ENCODE data around the gene TMOD3.

Gene TMOD3

DNA sequence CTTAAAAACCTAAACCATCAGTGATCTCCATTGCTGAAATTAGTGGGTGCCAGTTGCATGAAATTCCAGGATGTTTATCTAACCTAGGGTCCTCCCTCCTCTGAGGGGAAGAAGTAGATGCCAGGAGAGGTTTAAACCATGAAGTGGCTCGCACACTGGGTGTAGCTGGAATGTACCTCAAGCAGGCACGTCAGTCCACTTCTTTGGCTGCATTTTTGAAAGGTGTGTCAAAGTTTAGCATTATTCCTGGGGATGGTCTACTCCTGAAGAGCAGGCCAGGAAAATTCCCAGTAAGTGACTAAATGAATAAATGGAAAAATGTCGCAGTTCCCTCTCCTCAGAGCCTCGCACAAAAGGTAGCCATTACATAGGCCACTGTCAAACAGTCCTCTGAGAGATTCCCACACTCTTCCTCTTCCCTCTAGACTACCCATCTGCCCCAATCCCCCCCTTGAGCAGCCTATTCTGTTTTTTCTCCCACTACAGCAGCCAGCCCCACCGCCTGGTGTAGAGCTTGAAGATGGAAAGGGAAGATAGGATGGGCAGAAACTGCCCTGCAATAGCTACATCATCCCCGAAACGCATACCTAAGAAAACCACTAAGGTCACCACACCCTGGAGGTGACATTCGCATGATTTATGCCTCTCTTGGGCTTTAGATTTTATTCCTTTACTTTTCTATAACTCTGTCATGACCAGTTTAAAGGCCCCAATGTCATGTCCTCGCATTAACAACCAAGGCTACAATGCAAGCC lies 655 bp upstream of the TMOD3 start:
- DNase-seq (ENCODE audit: low read depth): no peak

DNA sequence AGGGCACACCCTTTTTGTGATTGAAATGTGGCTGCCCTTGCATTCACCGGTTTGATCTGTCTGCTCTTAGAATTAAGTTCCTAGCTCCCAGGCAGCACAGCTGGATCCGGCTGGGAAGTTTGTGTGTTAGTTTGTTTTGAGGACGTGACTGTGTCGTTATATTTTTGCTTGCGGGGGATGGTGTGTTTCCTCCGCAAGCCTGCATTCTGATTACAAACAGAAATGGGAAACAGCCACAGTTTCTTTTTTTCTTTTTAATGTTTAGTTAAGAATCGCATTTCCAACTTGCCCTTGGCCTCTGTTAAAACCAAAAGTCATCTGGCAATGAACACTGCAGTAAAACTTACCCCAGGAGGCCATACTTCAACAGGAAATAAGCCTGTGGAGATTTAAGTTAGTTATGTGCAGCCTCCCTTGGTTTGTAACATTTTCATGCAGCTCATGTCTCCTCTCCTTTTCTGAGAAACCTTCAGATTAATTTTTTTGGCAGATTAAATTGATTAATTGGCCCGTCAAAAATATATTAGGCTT lies 888 bp downstream of the TMOD3 start:
- no peak for DNase-seq (ENCODE audit: low read depth)

DNA sequence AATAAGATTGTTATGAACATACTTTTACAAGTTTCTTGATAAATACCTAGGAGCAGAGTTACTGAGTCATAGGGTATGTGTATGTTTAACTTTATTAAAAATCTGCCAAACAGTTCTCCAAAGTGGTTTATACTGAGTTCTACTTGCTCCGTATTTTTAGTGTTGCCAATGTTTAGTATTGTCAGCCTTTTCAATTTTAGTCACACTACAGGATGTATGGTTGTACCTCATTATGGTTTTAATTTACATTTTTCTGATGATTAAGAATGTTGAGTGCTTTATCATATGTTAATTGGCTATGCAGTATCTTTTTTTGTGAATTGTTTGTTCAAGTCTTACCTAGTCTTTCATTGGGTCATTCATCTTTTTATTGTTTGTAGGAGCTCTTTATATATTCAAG lies 4.3 kb downstream of the TMOD3 start:
- no peak for DNase-seq (ENCODE audit: low read depth)

DNA sequence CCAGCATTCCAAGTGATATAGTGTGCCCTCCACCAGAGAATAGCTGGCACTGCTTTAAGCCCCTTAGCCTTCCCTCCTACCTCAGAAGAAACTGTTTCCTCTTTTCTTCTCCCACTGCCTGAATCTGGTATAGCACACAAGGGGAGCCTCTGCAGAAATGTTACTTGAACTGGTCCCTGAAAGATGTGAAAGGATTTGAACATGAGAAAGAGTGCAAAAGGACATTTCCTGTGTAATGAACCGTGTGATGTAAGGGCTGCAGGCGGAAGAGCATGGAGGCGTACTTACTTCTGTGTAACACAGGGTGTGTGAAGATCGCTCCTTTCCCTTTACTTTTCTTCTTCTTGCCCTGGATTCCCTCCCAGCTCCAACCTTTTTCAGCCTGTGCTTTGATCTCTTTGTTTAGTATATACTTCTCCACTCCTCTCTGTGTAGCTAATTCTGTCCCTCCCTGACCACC lies 8.4 kb downstream of the TMOD3 start:
- no peak for DNase-seq (ENCODE audit: low read depth)

DNA sequence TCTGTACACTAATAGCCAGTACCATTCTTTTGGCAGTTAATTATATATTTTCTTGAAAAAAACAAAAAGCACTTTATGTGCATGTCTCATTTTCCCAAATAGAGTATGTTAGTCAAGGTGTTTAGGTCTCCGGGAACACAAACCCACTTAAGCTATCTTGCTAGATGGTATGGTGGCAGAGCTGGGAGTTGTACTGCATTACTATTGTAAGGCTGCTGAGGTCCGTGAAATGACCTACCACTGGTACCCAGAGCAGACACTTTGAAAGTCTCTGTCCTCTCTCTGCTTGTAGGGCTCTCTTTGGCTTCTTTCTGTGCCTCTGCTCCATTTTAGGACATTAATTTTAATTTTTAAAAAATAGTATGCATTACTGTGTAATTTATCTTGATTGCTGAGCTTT lies 8.8 kb downstream of the TMOD3 start:
- no peak for DNase-seq (ENCODE audit: low read depth)

DNA sequence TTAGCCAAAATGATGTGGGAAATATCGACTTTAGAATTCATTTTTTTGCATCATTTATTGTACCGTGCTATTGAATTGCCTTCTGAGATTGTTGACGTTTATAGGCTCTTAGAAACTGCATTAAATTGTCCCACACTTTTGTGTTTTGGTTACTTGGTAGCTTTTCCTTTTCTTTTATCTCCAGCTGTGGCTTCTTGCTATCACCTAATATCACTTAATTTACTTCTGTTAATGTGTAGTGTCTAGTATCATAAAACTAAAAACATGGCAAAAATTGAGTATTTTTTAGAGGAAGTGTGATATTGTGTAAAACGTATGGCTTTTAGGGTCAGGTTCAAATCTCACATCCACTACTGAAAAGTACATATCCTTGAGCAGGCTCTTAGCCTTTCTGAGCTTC lies 11.2 kb downstream of the TMOD3 start:
- no peak for DNase-seq (ENCODE audit: low read depth)

DNA sequence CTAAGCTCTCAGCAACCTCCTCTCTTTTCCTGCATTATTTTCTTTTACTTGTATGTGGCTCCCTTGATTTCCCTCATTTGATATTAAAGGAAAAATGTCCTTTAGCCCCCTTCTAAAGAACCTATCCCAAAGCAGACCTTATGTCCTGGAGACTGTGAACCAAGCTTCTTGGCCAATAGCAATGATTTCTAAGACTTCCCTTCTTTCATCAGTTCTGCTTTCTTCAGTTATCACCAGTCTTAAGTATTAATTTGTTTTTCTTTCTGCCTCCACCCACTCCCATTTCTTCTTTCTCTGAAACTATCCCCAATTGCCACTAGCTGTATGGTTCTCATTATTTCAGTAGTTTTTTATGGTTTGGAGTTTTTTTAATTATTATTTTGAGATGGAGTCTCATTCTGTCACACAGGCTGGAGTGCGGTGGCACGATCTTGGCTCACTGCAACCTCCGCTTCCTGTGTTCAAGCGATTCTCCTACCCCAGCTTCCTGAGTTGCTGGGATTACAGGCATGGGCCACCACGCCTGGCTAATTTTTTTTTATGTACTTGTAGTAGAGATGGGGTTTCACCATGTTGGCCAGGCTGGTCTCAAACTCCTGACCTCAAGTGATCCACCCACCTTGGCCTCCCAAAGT lies 12.1 kb downstream of the TMOD3 start:
- DNase-seq (ENCODE audit: low read depth): no peak

DNA sequence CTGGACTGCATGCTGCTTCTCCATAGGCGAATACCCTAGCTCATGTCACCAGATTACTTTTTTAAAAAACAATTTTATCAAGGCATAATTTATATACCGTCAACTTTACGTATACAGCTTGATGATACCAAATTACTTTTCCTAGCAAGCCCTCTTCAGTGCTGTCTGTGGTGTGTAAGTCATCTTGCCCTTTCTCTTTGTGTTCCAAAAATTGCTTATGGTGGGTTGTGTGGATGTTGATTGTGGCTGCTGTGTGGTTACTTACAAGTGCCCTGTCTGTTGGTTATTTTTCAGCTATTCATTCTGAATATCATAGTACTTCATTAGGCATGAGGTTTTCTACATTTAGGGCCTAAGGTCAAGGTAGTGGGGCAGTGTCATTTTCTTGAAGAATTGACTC lies 12.8 kb downstream of the TMOD3 start:
- no peak for DNase-seq (ENCODE audit: low read depth)

DNA sequence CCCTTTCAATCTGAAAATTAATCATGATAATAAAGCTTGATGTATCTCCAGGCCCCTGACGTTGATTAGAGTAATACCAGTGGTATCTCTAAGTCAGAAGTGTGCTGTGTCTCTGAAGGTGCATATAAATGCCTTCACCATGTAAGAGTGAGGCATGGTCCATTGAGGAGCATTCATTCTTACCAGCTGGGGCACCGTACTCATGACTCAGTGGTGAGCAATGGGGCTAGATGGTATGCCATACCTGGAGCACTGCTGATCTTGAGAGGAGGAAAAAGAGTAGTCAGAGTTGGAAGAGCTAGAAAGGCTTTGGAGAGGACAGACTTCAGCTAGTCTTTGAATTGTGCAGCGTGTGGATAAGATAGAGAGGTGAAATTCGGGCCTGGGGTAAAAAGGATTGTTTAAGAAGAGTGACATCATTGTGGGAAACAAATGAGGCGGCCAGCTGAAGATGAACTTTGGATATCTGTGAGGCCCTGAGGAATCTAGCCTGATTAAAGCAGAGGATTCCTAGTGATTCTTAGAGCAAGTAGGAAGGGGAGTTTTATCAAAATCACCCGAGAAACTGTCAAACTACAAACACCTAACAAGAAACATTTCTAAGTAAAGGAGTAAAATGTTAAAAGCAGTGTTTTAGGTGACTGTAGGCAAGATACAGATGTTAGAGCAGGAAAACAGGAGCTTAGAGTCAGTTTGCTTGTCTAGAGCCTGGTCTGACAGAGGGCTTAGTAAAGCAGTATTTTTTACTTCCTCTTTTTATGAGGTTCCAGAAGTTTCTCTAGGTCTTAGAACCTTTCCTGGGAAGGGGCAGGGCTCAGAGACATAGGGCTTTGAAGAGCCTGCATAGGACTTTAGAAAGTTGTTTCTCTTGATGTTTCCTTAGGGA lies 13.6 kb downstream of the TMOD3 start:
- DNase-seq (ENCODE audit: low read depth): no peak

DNA sequence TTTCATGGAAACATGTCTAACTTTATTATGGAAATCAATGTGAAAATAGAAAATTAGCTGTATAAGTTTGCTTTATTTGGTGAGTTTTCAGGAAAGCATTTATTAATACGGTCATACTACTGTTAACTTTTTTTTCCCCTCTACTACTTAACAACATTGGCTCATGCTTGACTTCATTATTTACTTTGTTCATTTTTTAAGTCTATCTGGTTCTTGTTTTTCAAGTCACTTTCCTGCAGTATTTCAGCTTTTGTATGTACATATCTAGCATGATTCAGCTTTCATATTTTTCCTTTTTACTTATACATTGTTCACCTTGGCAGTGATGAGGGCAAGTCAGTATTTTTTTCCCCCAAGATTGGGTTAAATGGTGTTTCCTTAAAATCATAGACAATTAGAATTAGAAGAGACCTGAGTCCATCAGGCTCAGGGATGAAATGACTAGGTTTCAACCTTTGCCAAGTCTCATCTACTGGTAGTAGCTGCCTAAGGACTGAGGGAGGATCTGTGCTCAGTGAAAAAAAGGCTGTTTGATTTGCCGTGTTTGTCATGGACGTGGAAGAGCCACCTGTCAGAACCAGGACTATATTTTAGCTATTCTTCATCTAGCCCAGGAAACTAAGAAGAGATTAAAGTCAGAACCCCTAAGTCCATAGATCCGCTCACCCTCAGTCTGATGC lies 15.4 kb downstream of the TMOD3 start:
- DNase-seq (ENCODE audit: low read depth): no peak

DNA sequence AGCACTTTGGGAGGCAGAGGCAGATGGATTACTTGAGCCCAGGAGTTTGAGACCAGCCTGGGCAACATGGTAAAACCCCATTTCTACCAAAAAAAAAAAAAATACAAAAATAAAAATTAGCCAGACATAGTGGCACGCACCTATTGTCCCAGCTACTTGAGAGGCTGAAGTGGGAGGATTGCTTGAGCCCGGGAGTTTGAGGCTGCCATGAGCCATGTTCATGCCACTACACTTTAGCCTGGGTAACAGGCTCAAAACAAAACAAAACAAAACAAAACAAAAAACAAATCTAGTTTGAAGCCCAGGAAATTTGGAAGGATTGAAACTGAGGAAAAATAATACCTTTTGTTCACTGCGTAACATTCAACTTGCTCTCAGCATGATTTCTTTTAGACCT lies 16.6 kb downstream of the TMOD3 start:
- no peak for DNase-seq (ENCODE audit: low read depth)

DNA sequence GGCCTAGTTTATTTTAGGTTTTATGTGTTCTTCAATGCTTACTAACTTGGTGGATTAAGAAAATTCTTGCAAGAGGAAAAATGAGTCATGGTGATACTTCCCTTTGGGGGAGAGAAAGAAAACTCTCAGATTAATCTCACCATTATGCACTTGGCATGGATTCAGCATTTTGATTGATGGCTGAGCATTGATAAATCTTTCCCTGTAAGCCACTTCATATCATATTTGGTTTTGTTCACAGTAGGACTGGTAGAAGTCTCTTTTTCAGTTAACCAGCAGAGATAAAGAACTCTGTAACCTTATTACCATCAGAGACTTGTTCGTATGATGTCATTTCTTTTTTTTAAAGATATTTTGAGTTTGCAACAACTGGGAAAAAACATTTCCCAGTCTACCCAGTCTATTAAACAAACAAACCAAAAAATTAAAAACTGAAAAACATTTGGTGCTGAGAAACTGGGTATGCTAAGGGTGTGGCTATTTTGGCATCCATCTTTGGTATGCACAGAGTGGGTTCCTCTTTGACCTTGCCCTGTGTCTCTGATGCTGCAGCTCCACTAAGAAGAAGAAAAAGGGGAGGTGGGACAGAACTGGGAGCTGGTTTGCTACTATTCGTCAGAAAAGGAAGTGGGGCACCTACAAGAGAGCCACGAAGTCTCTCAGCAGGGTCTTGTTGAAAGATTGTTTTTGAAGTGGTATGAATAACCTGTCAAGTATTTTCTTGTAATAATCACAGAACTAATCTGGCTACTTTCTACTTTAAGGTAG lies 17.2 kb downstream of the TMOD3 start:
- no peak for DNase-seq (ENCODE audit: low read depth)

DNA sequence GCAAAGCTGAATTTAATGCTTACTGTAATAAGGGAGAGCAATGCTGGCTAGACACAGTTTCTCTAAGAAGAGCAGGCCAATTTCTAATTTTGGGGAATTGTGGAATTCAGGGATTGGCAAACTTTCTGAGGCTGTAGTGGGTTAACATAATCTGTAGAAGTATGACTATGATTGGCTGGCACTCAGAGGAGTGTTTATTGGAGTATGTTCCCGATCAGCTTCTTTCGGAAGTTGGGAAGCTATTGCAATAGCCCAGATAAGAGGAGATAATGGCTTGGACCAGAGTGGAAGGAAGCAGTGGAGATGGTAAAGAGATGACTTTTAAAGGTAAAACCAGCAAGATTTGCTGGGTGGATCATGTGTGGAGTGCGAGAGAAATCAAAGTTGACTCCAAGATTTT lies 19.4 kb downstream of the TMOD3 start:
- no peak for DNase-seq (ENCODE audit: low read depth)

DNA sequence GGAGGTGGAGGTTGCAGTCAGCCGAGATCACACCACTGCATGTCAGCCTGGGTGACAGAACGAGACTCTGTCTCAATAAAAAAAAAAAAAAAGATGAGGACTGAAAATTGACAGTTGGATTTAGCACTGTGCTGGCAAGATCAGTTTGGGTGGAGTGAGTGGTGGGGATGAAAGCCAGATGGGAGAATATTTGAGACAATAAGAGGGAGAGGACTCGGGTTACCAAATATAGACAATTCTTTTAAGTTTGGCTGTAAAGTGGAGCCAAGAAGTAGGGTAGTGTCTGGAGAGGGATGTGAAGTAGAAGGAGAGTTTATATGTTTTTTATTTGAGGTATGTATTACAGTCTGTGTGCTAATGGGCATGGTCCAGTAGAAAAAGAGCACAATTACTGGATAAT lies 20.4 kb downstream of the TMOD3 start:
- no peak for DNase-seq (ENCODE audit: low read depth)

DNA sequence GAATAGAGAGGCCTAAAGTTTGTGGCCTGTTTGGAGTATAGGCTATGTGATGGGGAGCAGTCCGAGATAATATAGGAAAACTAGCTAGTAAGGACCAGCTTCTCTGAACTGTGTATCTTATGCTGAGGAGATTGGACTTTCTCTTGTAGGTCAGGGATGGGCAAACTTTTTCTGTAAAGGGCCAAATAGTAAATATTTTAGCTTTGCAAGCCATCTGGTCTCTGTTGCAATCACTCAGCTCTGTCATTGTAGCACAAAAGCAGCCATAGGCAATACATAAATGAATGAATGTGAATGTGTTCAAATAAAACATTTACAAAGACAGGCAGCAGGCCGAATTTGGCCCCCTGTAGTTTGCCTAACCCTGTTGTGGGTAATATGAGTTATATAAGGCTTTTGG lies 24.5 kb downstream of the TMOD3 start:
- no peak for DNase-seq (ENCODE audit: low read depth)

DNA sequence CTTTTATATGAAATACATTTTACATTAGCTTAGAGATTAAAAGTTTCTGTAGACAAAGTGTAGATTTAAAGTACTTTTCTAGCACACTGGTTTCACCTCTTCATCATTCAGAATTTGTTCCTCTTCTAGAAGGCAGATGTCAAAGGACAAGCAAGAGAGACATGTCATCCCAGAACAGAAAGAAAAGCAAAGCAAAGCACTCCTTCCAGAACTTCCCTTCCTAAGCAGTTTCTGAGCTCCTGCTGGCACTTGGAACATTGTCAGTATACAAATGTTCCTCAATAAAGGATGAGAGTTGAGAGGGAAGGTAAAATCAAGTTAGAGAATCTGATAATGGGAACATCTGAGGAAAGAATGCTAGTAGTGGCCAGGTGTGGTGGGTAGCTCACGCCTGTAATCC lies 26.2 kb downstream of the TMOD3 start:
- no peak for DNase-seq (ENCODE audit: low read depth)

DNA sequence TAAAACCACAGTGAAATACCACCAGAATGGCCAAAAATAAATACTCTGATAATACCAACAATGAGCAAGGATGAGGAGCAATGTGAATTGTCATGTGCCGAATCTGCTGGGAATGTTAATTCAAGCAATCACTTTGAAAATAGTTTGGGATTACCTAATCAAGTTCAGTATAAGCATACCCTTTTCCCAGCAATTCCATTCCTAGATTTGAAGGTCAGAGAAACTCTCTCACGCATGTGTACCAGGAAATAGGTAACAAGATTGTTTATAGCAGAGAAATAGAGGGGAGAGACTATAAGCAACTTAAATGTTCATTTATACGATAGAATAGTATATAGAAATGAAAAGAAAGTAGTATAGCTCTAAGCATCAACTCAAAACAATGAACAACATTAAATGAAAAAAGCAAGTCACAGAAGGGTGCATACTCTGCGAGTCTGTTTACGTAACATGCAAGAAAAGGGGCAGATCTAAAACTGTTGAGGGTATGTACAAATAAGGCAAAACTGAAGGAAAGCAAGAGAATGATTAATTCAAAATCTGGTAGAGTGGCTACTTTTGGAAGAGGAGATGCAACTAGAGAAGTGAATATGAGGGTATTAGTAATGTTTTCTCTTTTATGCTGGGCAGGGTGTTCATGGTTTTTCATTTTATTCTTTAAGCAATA lies 27.4 kb downstream of the TMOD3 start:
- no peak for DNase-seq (ENCODE audit: low read depth)

DNA sequence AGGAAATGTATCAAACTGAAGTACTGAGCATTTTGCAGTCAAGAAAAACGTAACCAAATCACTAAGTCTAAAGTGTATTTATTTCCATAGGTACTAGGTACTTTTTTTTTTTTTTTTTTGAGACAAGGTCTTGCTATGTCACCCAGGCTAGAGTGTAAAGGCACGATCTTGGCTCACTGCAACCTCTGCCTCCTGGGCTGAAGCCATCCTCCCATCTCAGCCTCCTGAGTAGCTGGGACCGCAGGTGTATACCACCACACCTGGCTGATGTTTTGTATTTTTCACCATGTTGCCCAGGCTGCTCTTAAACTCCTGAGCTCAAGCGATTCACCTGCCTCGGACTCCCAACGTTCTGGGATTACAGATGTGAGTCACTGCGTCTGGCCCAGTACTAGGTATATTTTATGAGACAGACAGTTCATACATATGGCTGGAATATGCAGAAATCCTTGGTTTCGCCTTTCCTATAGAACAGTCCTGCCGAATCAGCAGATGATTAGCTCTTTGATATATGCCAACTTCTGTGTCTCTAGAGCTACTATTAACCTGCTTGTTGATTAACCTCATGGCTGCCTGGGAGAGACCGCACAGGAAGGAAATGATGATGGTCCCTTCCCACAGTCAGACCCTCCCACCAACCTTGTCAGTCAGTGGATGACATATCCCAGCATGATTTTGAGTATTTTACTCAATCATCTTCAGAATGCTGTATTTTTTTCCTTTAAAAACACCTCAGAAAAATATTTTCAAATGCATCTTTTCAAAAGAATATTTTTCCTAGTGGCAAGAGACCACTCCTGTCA lies 32.3 kb downstream of the TMOD3 start:
- peak; percentile 49 for DNase-seq (ENCODE audit: low read depth)

DNA sequence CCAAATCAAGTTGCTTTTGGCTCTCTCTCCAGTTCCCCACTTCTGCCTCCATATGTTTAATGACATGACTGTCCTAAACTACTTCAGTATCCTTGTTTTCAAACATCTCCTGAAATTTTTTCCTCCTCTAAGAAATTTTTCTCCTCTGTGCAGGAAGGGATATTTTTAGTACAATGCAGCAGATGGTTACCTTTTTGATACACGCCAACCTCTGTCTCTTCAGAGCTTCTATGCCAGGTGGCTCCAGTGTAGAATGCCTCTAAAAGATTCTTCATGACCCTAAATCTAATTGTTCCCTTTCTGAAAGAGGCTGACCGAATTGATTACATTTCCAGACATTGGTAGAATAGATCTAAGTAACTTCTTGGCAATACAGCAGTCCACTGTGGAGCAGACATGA lies 33.7 kb downstream of the TMOD3 start:
- DNase-seq (ENCODE audit: low read depth): no peak
